ENCODE results near the gene MSRB1.
"Not testable (repeated sequence)": the region's sequence is repeated elsewhere in the genome, so short reads cannot be mapped to it uniquely, and the experiment has no call there.

MSRB1 gene

DNA sequence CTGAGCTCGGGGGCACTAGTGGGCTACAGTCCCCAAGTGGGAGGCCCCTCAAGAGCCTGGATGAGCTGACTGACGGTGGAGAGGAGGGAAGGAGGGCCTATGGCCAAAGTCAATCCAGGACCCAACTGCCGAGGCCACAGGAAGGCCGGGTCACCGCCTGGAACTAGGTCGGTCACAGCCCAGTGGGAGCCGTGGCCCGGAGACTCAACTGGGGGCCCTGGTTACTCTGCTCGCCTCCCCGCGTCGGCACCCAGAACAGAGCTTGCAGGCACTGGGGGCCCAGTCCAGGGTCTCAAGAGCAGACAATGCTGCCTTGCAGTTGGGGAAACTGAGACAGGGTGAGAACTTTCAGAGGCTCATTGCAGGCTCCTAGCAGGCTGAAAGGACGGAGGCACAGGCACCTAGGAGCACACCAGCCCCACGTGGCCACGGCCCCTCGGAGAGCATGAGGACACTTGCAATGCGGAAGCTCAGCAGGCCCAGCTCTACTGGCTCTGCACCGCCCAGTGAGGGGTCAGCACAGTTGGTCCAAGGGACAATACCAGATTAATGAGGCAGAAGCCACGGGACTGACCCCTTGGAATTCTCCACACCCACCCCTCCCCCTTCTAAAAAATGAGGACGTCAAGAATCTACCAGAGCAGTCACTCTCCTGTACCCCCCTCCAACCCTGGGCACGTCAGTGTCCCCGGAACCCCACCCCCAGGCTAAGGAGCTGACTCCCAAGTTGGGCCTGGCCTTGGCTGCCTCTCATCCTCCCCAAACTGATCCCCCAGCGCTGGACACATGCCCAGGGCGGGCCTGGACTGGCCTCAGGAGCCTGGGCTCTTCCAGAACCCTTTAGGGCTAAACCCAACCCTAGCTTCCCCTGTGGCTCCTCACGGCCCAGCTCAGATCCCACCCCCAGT lies 27.0 kb downstream of the MSRB1 start:
- no peak for DNase-seq

DNA sequence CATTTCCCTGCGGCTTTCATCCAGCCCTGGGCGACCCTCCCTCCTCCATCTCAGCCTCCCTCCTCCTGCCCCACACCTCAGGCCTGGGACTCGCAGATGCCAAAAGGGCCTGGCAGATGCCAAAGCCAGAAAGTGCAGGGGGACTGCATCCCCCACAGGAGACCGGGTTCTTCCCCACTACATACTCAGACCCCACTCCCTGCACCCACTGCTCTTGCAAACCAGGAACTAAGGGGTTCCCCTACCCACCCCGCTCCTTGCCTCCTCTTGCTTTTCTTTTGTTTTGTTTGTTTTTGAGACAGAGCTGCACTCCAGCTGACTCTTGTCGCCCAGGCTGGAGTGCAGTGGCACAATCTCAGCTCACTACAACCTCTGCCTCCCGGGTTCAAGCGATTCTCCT lies 28.0 kb downstream of the MSRB1 start:
- no peak for DNase-seq

DNA sequence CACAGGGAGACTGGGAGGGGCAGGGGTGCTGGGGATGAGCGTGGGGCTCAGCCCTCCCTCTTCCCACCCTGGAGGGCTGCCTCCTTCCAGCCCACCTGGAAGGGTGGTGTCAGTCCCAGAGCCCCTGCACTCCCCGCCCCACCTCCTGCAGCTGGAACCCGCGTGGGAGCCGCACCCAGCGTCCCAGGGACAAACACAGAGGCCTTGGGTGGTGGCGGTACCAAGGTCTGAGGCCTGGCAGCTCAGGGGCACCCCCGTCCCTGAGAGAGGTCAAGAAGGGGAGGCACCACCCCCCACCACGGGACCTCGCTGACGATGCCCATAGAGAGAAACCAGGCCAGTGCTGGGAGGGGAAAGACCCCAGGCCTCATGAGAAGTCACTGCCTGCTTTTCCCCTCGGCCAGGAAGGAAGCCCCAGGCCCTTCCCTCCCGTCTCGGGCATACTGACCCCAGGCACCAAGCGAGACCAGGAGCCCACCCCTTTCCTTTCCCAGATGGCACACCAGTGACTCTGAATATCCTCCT lies 28.9 kb downstream of the MSRB1 start:
- no peak for DNase-seq

DNA sequence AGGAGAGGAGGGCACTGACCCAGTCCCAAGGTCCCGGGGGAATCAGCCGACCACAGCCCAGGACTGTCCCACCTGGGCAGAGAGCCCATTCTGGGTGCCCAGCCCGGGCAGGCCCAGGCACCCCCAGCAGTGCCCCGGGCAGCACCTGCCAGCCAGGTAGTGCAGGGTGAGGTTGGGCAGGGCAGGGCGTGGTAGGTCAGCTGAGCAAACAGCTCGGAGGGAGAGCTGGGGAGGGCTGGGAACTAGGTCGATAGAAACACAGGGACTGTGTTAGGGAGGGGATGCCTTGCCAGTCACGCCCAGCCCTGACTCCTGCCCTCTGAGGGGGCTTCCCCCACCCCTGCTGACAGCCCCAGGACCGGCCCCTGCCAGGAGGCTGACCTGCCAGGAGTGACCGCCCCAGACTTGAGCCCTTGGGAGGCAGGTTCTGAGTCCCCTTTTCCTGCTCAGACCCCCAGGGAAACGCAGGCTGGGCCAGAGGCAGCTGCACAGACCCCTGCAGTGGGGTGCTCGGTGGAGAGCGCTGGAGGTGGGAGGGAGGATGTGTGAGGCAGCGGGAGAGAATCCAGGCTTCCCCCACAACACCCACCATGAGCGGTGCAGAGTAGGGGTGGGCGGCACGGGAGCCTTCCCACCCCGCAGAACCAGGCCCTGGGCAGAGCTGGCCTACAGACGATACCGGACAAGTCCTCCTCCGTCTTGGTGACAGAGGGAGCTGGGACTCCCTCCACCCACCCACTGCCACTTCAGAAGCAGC lies 29.5 kb downstream of the MSRB1 start:
- no peak for DNase-seq

DNA sequence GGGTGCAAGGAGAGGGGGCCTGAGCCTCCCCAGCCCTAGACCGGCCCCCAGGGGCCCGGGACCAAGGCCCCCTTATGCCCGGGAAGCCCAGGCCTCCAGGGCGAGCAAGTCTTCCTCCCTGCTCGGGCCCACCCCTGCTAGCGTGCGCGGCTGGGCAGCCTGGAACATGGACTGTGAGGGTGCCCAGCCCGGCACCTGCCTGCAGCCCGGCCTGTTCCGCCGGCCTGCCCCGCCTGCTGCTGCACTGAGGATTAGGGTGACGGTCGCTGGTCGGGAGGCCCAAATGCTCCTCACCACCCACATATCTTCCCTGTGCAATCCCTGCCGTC lies 30.8 kb downstream of the MSRB1 start:
- no peak for DNase-seq

DNA sequence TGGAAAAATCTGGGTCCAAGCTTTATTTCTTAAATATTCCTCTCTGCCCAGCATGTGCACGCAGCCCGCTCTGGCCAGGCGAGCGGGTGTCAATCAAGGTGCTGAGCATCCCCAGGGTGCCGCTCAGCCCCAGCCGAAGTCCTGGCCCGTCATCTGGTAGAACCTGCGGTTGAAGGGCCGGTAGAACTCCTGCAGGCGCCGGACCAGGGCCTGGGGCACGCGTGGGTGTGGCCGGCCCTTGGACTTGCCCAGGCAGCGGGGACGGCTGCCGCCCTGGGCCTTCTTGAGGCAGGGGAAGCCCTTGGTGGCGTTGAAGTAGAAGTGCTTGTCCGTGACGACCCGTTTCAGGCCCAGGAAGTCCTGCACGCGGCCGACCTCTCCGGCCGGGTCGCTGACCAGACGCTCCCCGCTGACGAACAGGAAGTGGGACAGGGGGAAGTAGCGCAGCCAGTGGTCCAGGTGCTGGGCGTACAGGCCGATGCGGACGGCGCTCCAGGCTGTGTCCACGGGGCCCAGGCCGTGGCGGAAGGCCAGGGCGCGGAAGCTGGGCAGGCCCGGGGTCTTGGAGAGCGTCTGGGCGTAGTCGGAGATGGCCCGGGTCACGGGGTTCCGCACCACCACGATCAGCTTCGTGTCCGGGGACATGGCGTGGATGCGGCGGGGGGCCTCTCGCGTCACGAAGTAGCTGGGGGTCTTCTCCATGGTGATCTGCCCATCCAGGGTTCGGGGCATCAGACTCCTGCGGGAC lies 31.4 kb downstream of the MSRB1 start:
- DNase-seq = no peak

DNA sequence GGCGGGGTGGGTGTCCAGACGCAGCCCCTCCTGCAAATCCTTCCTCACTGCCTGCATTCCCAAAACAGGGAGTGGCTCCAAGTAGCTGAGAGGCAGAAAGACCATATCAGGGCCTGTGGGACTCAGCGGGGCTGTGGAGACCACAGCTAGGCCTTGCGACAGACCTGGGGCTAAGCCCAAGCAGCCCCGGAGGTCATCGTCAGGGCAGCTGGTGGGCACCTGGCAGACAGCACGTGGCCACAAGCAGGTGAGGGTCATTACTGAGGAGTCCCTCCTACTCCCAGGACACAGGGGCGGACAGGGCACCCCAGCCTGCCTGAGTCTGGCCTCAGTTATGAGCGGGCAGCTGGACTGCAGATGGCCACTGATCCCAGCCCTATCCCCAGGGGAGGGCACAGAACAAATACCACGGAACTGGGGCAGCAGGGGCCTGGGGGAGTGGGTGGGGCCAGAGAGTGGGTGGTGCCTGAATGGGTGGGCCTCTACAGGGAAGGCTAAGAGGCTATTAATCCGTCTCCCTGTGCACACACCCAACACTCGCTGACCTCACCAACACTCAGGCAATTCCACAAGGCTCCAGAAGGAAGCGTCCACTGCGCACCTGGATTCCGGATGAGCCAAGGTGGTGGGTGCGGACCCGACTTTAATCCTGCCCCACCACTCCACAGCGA lies 33.3 kb downstream of the MSRB1 start:
- no peak for DNase-seq

DNA sequence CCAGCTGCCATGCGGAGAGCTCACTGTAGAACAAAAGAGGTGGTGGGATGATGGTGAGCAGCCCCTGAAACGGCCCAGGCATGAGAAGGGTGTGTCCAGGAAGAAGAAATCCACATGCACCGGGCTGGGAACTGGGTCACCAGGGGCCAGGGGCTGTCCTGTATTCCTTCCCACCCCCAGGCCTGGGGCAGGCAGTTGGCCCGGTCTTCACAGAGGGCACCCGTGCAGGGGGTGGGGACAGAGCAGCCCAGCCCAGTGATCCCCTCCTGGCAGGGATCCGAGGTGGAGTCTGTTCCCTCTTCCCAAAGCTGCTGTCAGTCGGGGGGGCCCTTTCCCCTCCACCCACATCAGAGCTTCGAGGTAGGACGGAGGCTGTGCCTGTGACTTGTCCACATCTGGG lies 34.0 kb downstream of the MSRB1 start:
- no peak for DNase-seq

DNA sequence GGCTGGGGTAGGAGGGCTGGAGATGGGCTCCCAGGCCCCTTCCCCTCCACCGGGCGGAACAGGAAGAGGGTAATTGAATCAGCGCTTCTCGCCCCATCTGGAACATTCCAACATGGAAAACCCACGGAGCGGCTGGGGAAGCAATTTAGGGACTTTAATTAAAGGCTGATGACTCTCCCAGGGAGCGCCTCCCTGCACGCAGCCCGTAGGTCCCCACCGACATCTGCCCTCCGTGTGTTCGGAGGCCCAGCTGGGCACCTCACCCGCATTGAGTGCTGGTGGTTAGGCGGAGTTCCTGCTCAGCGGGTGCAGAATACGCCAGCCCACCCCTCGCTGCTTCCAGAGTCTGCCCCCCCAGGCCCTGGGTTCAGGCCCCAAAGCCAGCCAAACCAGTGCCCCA lies 34.8 kb downstream of the MSRB1 start:
- DNase-seq = no peak

DNA sequence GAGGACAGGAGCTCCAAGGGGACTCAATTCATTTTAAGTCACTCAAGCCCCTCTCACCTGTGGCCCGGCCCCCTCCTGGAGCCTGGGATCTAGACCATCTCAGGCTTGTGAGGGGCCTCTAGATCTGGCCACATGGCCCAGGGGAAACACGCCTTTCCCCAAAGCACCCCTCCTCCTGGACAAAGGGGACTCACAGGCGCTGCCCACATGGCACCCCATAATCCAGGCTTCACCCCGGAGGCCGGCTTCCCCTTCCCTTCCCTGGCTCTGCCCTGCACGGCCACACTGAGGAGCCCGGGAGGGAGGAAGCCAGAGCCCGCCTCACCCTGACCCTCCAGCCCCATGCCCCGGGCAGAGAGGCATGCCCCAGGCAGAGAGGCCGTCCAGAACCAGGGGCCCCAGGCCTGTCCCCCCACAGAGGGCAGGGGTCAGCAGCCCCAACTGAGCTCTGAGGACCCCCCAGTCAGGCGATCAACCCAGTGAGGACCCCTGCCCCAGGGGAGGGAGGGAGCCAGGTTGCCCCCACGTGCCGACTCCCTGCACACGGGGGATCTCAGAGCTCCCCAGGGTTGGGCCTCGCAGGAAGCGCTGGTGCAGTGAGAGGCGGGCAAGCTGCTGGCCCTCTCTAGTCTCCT lies 35.7 kb downstream of the MSRB1 start:
- no peak for DNase-seq

DNA sequence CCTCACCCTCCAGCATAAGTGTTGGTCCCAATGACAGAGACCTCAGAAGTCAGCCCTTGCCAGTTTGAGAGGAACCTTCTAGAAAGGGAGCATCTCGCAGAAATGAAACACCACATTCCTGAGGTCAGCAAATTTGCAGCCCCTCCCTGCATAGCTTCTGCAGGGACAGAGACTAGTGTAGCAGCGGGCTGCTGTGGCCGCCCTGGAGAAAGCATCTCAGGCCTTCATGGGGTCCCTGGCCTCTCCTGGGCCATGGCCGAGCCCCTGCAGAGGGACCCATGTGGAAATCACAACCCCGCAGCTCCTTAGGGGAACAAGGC lies 36.2 kb downstream of the MSRB1 start:
- DNase-seq = no peak

DNA sequence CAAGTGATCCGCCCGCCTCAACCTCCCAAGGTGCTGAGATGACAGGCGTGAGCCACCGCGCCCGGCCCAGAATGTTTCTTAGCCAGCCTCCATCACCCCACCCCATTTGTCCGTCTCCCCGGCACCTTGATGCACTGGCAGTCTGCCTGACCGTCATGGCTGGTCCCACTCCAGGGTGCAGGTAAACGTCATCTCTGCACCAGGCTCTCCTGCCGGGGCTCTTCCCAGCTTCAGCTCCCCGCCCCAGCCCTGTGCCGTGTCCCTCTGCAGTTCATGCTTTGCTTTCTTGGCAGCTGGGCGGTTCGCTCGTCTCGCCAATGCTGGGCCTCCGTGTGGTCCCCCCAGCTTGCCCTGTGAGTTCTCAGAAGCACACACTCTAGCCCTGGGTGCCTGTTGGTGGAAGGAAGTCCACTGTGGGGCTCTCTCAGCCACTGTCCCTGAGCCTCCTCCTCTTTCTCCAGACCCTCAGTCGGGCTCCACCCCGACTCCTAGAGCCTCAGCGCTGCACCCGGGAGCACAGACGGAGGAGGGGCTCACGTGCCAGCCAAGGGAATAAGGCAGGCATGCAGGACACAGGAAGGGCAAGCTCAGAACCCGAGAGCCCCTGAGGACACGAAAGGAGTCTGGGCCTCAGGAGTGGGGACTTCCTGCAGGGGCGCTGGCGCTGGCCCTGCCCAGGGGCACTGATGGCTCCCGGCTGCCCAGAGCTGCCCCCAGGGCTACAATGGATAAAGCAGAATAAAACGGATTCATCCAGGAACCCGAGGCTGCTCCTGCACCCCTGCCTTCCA lies 36.7 kb downstream of the MSRB1 start:
- no peak for DNase-seq

DNA sequence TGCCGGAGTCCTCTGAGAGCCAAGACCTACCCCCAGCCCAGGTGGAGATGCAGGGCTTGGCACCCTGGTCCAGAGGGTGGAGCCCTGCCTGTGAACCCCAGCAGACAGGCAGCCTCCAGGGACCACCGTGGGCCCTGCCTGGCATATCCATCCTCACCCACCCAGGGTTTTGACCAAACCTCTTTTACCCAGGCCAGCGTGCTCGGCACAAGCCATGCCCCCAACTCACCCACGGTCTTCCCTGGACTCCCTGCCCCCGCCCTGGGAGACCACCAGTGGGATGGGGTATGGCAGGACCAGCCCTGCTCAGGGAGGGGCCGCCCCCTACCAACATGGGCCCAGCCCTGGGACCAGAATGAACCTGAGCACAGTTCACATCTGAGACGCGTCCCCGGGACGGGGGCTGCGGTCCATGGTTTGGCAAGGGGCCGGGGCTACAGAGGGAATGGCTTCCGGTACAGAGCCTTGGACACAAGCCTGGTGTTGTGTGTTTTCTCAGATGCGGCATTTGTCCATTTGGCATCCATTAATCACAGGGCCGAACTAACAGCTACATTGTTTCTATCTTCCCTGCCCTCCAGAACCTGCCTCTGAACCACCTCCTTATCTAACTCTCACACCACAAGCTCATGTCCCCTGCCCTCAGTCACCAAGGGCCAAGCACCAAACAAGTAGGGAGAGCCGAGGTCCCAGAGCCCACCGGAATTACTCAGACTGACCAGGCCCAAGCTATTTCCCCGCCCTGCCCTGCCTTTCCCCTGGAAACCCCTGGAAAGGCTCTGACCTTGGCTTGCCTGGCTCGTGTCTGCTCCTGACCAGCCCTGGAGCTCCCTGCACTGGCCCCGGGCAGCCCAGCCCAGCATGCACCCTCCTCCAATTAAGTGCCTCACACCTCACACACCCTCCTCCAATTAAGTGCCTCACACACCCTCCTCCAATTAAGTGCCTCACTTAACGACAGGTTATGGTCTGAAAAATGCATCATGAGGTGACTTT lies 38.9 kb downstream of the MSRB1 start:
- DNase-seq = no peak

DNA sequence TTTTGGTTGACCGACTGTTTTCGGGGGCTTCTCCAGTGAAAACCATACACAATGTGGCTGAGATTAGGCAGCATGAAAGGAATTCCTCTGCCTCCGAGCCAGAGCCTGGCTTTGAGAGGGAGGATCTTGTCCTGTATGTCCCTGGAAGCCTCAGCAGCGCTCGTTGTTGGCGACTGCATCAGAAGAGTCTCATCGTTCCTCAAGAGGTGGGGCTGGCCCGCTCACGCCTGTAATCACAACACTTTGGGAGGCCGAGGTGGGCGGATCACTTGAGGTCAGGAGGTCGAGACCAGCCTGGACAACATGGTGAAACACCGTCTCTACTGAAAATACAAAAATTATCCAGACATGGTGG lies 39.8 kb downstream of the MSRB1 start:
- DNase-seq = no peak

DNA sequence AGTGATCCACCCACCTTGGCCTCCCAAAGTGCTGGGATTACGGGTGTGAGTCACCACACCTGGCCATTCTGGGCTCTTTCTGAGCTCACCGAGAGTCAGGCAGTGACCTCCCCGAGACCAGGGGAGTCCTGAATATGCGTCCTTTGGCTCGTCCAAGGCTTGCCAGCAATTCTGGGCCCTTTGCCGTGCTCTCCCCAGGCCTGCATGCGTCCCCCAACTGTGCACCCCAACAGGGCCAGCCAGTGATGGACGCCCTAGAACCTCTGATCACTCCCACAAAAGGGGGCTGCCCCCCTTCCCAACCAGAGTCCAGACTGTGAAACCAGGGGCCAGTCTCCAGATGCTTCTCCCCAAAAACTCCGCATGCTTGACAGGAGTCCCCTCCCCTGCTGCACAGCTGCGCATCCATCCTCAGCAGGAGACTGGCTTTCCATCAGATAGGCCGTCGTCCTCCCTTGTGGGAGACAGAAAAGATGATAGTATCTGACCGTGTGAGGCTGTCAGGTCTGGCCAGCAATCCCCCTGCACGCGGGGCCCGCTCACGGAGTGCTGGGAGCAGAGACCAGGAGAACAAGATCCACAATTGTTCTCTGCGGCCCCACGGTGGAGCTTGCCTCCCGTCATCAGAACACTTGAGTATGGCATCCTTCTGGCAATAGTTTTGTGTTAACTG lies 40.3 kb downstream of the MSRB1 start:
- no peak for DNase-seq

DNA sequence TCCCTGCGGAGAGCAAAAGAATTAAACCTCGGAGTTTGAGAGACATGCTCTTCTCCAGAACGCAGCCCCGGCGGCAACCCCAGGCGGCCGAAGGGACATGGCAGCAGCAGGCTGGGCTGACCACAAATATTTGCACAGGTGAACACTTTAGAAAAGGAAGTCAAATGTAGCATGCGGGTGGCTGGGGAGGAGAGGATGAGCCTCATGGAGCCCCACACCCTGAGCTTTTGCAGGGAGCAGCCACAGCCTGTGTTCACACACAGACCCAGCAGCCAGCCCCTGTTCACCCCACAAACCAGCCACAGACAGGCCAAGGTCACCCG lies 42.6 kb downstream of the MSRB1 start:
- DNase-seq = no peak

DNA sequence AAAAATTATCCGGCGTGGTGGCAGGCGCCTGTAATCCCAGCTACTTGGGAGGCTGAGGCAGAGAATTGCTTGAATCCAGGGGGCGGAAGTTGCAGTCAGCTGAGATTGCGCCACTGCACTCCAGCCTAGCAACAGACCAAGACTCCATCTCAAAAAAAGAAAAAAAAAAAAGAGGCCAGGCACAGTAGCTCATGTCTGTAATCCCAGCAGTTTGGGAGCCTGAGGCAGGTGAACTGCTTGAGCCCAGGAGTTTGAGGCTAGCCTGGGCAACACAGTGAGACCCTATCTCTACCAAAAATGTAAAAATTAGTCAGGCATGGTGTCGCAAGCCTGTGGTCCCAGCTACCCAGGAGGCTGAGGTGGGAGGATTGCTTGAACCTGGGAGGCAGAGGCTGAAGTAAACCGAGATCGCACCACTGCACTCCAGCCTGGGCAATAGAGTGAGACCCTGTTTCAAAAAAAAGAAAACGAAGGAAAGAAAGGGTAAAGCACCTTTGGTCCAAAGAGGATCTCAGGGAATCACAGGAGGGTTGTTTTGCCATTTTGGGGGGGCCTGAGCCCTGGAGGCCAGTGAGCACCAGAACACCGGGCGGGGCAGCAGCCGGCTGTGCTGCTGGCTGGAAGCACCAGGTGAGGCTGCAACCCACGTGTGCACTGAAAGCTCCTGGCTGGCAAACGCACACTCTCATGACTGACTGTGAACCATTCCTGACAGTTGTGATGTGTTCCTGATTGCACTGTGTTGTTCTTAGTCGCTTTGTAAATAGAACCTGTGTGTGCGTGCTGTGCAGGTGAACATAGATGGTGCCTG lies 43.2 kb downstream of the MSRB1 start:
- no peak for DNase-seq

DNA sequence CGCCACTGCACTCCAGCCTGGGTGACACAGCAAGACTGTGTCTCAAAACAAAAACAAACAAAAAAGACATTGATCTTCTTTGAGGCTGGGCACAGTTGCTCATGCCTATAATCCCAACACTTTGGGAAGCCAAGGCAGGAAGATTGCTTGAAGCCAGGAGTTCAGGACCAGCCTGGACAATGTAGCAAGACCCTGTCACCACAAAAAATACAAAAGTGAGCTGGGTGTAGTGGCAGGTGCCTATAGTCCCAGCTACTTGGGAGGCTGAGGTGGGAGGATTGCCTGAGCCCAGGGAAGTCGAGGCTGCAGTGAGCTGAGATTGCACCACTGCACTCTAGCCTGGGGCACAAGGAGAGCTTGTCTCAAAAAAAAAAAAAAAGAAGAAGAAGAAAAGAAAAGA lies 45.3 kb downstream of the MSRB1 start:
- not testable (repeated sequence) for DNase-seq

Measured in CD4-positive, alpha-beta T cell treated with Interleukin-6 for 4 hours (primary cell).